ENCODE data around the gene ZNF101.

DNA sequence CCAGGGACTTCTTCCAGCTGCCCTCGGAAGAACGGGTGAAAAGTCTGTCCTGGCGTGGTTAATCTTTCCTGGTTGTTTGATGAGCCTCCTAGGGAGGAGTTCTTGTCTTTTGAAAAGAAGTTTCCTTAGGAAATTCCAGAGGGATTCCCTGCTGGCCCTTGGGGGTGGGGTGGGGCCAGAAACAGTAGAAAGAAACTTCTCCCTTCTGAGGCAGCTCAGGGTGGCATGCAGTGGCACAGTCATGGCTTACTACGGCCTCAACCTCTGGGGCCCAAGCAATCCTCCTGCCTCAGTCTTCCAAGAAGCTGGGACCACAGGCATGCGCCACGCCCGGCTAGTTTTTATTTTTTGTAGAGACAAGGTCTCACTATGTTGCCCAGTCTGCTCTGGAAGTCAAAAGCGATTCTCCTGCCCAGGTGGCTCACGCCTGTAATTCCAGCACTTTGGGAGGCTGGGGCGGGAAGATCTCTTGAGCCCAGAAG lies 1.5 kb downstream of the ZNF101 start:
- TF ChIP-seq CTCF (IDR thresholded peaks at IDR 0.05) = no peak
- no peak for TF ChIP-seq EP300 (IDR thresholded peaks at IDR 0.05)
- no peak for TF ChIP-seq POLR2AphosphoS5 (IDR thresholded peaks at IDR 0.05)
- TF ChIP-seq POLR2A (IDR thresholded peaks at IDR 0.05) = no peak
